ENCODE measurements around the gene LMAN1L.

Gene LMAN1L

GRCh38 chr15:74812533-74812932, at the start of gene LMAN1L:
LMAN1L (plus strand) TSS chr15:74812835; CDS start chr15:74812855, 20 bp downstream.
- DNase-seq: no peak

GRCh38 chr15:74763416-74763815, 49.2 kb upstream of the LMAN1L start:
- DNase-seq: no peak

GRCh38 chr15:74767167-74768098, 45.2 kb upstream of the LMAN1L start:
- DNase-seq: no peak

- no peak for DNase-seq
Observed at GRCh38 chr15:74768099-74768770, 44.4 kb upstream of the LMAN1L start.

GRCh38 chr15:74768771-74769342, 43.8 kb upstream of the LMAN1L start:
- DNase-seq: no peak

- no peak for DNase-seq
Observed at GRCh38 chr15:74769463-74770025, 43.1 kb upstream of the LMAN1L start.

- DNase-seq: no peak
Observed at GRCh38 chr15:74770211-74770903, 42.3 kb upstream of the LMAN1L start.

- no peak for DNase-seq
Observed at GRCh38 chr15:74773329-74773728, 39.3 kb upstream of the LMAN1L start.

GRCh38 chr15:74773731-74774252, 38.8 kb upstream of the LMAN1L start:
- DNase-seq: no peak

- DNase-seq: no peak
Observed at GRCh38 chr15:74775132-74775562, 37.5 kb upstream of the LMAN1L start.

GRCh38 chr15:74775894-74776293, 36.7 kb upstream of the LMAN1L start:
- no peak for DNase-seq

GRCh38 chr15:74776821-74777768, 35.5 kb upstream of the LMAN1L start:
- no peak for DNase-seq

GRCh38 chr15:74777769-74778598, 34.7 kb upstream of the LMAN1L start:
- no peak for DNase-seq

- DNase-seq: no peak
Observed at GRCh38 chr15:74778599-74778970, 34.0 kb upstream of the LMAN1L start.

- DNase-seq: no peak
Observed at GRCh38 chr15:74779162-74779648, 33.4 kb upstream of the LMAN1L start.

- no peak for DNase-seq
Observed at GRCh38 chr15:74780523-74781430, 31.9 kb upstream of the LMAN1L start.

- DNase-seq: no peak
Observed at GRCh38 chr15:74781431-74782258, 31.0 kb upstream of the LMAN1L start, which contains the start of gene CSK. CSK (plus strand) TSS chr15:74782080; CDS start chr15:74798298, 16,218 bp downstream.

Data from NCI-H1417 treated with DMSO at 0.1 percent for 48 hours (cell line).